ENCODE results near the gene MRPL2.
"Not testable (repeated sequence)": the region's sequence is repeated elsewhere in the genome, so short reads cannot be mapped to it uniquely, and the experiment has no call there.

Gene MRPL2

DNA sequence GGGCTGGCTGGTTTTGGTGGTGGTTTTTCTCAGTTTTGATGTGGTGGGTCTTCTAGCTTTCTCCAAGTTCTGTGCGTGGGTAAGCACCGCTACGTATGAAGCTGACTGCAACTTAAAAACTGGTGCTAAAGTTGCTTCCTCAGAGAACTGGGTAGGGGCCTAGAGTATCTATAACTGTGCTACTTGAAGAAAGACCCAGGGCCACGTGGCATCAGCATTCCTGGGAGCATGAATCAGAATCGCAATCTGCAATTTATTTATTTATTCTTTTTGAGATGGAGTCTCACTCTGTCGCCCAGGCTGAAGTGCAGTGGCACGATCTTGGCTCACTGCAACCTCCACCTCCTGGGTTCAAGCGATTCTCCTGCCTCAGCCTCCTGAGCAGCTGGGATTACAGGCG lies 22.7 kb upstream of the MRPL2 start:
- not testable (repeated sequence) for DNase-seq

DNA sequence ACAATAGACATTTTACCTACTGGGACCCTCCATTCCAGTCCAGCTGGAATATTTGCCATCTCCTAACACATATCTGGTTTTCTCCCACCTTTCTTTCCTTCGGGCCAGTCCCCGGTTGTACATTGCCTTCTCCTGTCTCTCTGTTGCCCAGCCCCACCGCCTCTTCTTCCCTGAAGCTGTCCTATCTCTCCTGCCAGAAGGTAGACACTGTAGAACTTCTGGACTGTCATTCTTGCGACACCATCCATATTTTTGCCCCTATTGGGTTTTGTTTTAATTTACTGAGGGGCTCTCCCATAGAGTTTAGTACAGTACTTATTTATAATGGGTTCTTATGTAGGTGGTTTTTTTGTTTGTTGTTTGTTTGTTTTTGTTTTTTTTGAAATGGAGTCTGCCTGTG lies 21.8 kb upstream of the MRPL2 start:
- no peak for DNase-seq

DNA sequence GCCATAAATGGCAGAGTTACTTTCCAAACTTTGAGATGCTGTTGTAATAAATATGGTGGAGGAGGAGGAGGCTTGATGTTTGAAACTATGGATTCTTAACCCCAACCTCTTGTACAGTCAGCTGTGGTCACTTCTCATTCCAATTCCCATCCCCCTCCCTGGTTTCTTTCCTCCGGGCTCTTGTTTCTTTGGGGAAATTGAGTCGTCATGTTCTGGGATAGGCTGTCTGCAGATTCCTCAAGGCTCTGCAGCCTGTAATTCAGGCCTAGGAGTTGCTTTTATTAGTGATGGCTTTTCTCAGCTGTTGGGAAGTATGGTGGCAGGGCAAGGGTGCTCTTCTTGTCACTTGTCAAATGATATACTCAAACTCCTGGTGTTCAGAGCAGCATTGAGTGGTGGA lies 19.5 kb upstream of the MRPL2 start:
- no peak for DNase-seq

DNA sequence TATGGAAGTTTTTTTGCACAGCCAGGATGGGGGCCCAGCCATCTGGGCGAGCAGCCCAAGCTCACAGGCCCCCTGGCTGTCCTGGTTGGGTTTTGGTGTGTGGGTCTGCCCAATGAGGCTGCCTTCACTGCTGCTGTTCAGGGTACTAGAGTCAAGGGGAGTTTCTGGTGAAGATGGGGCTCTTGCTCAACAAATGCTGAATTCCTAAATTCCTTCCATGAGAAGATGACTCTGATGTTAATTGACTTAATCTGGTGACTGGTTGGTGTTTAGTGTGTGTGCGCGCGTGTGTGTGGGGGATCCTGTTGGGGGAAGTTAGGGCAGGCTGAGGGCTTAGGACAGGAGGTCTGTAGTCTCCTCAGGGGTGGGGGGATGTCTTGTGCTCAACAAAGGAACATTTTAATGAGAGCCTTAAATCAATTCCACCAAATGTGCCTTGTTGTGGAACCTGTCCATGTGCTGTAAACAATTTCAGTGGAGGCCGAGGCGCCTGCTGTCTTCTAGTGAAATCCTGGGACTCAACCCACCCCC lies 18.8 kb upstream of the MRPL2 start:
- DNase-seq, result no peak

DNA sequence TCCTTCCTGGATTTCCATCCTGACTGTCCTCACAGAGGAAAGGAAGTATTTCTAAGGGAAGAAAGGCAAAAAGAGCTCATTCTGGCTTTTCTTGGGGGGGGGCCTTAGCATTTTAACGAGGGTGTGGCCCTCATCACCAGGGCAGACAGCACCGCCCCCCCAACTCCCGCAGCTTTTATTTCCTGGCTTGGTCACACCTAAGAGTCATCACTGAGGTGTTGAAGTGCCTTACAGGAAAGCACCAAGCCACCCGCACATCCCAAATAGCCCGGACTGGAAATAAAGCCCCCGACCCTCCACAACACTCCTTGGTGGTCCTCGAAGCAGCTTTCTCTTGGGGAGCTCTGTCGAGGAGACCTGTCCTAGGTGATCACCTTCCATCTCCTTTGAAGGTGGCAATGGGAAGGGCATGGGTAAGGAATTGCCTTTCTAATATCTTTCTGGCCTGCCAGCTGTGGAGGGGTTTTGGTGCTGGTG lies 18.1 kb upstream of the MRPL2 start:
- no peak for DNase-seq

DNA sequence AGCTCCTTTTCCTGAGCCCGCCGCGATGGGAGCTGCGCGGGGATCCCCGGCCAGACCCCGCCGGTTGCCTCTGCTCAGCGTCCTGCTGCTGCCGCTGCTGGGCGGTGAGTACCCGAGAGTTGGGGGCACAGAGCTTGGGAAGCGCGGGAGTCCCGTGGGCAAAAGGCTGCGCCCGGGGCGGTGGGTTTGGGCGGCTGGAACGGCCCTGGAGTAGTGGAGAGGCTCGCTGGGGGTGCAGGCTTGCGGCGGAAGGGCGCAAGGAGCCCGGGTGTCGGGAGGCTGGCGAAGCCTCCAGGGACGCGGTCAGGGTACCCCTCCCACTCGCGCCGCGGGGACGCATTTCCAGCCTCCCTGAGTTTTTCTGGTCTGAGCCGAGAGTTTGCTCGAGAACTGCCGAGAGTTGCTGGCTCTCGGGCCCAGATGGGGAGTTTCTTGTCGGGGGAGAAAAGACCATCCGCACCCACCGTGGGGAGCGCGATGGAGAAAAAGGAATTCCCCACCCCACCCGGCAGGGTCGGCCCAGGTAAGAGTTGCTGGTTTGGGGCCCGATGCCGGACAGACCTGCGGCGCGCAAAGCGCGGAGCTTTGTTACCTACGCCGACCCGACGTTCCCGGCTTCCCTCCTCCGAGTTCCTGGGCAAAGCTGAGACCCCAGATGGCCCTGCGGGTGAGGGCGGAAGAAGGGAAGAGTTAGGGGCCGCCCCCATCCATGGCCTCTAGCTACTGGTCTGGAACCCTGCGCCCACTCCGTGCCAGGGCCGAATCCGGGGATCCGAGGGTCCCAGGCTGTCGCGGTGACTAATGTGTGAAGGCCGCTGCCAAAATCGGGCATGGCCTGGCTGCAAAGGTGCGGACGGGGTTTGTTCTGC lies 17.5 kb upstream of the MRPL2 start:
- DNase-seq, result no peak

DNA sequence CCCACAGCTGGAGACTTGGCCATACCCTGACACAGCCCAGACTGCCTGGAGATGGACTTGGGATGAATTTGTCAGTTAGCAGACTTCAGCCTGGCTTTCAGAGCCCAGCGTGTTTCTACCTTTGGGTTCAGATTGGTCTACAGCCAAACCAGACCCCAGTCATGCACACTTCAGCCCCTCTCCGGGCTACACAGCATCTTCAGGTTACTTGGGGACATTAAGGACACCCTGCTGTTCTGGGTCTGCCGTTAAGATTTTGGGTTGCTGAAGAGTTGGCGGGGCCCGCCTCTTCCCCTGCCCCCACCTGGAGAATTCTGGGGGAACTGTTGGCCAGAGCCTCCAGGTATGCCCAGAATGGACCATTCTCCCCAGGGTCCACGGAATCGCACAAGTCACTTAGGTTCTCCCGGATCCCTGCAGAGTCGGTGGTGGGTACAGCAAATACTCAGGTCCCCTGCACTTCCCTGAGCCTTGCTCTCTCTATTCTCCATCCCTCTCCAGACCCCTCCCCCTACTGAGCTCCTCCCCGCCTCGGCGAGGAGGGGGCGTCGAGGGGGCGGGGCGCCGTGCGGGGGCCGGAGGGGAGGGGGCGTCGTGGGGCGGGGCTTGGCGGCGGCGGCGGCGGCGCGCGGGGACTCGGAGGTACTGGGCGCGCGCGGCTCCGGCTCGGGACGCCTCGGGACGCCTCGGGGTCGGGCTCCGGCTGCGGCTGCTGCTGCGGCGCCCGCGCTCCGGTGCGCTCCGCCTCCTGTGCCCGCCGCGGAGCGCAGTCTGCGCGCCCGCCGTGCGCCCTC lies 16.6 kb upstream of the MRPL2 start, which contains the start of gene PTK7:
Gene PTK7 (plus strand): TSS at position 645 of the 794 bp plus-strand sequence. CDS start 175 bp downstream, outside the sequence.
- peak; percentile 6 for DNase-seq

DNA sequence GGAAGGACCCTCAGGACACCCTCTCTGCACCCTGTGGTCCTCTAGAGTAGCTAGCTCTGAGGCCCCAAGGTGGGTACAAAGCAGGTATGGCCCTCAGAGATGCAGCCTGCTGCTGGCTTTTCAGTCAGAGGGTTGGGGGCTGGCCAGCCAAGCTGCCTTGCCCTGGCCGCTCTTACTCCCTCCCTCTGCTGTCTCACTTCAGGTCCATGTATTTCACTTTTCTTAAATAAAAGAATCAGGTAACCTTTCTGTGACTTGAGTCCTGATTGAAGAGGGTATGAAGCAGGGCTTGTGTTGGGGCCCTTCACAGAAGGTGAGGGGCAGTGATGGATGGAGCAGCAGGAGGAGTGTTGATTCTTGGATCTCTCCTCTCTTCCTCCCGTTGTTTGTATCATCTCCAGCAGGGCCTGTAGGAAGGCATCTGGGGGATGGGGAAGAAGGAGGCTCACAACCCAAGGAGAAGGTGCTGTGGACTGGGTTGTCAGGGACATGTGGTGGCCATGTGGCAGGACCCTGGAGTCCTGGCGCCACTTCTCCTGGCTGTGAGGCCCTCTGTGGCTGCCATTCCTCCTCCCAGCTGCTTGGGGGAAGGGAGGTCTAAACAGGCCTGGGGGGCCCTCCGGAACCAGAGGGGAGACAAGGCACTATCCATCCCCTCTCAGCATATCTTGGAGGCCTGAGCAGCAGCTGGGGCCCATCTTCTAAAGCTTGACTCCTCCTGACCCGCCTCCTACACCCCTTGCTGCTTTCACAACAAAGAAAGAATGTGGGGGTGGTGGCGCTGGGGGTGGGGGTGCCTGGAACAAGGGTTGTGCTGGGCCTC lies 15.8 kb upstream of the MRPL2 start:
- no peak for DNase-seq

DNA sequence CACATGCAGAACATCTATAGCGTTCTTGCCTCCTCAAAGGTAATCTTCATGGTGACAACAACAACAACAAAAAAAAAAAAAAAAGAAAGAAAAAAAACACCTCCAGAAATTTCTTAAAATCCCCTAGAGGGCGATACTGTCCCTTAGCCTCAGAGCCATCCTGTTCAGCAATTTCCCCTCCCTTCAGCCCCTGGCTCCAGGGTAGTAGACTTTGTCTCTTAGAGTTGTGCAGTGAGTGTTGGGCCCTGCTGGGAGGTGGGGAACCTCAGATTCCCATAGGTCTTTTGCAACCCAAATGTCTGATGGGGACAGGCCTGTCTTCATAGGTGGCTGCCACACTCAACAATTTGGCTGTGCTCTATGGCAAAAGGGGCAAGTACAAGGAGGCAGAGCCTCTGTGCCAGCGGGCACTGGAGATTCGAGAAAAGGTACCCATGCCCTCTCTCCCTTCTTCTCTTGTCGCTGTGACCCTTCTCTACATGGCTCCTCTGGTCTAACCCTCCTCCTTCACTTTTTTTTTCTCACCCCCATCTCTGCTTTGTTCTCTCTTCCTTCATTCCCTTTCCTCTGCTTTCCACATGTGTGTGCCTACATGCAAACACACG lies 10.9 kb upstream of the MRPL2 start:
- DNase-seq, result peak; percentile 46

DNA sequence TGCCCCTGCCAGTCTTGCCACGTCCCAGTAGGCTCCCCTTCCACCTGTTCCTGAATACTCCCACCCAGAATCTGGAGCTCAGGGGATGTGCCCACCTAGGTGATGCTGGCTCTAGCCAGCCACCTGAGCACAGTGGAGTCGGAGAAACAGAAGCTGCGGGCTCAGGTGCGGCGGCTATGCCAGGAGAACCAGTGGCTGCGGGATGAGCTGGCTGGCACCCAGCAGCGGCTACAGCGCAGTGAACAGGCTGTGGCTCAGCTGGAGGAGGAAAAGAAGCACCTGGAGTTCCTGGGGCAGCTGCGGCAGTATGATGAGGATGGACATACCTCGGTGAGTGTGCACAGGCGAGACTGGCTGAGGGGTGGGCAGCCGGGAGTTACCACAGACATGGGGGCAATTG lies 3.6 kb upstream of the MRPL2 start:
- no peak for DNase-seq

DNA sequence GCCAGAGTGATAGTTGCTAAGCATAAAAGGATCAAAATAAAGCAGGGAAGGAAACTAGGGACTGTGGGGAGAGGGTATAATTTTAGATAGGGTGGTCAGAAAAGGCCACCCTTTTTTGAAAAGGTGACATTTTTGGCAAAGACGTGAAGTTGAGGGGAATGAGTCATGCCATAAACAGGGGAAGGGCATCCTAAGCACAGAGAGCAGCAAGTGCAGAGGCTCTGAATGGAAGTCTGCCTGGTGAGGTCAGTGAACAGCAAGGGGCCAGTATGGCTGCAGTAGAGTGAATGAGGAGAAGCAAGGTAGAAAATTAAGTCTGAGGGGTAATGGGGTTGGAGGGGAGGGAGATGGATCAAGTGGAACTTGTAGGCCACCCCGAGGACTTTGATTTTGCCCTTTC lies 2.6 kb upstream of the MRPL2 start:
- DNase-seq, result no peak

DNA sequence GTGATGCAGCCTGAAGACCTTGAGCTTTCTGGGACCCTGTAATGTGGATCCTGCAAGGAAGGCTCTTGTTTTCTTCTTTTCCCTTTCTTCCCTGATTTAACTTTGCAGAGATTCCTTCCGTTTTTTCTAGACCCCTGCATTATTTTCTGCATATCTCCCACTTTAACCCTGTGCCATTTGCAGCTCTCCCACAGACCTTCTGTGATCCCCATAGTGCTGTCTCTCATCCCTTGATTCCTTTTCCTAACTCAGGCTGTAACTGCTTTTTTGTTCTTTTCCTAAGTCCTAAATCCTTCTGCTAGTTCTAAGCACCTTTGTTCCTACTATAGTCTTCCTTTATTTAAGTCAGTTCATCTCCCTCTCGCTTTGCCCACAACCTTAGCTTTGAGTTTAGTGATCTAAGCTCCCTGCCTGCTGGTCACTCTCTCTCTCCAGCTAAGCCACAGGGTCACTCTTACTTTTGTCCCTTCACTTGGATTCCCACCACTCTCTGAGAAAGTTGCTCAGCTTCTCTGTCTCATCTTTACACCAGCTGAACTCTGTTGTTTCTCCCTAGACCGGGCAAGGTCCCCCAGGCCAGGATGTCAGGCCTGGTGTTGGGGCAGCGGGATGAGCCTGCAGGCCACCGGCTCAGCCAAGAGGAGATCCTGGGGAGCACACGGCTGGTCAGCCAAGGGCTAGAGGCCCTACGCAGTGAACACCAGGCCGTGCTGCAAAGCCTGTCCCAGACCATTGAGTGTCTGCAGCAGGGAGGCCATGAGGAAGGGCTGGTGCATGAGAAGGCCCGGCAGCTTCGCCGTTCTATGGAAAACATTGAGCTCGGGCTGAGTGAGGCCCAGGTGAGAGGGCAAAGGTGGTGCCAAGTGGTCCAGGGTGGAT lies 1.8 kb upstream of the MRPL2 start:
- no peak for DNase-seq

DNA sequence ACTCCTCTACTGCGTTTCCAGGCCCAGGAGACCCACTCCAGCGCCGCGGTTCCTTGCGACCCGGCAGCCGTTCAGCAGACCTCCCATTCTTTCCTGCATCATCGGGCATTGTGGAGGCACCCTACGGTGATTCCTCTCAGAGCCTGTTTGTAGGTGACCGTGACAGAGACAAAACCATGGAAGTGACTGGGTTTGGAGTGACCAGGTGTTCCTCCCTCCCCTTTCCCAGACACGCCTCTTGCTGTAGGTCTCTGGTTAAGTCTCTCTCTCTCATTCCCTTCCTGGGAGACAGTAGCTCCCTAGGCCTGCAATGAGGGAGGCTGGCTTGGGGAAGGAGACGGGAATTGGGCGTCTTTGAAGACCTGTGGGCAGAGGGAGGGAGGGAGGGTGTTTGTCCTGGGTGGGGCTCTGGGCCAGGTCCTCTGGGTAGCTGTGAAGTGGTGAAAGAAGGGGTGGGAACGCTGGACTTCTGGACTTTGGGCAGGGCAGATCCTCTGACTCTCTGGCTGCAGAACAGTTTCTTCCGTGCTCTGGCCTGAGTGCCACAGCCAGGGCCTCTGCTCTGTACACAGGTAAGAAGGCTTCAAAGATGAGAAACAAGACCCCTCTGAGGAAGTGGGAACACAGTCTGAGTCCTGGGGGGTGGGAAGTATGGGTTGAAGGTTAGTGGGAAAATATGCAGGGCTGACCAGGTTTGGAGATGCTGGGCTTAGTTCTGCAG lies 960 bp upstream of the MRPL2 start:
- DNase-seq, result no peak

DNA sequence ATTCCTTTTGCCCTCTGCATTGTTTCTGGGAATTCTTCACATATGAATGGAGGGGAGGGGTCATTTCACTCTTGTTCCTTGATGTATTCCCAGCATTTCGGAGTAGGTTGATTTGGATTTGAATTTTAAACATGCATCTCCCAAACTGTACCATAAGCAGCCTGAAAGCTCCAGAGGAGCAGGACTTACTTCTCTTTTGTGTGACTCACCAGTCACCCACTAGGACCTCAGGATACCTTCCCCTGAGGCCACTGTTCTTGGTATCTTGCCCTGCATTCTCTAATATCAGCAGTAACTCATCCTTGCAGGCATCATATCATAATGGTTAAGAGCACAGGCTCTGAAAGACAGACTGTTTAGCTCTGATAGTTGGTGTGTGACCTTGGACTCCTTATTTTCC lies 703 bp downstream of the MRPL2 start:
- no peak for DNase-seq

DNA sequence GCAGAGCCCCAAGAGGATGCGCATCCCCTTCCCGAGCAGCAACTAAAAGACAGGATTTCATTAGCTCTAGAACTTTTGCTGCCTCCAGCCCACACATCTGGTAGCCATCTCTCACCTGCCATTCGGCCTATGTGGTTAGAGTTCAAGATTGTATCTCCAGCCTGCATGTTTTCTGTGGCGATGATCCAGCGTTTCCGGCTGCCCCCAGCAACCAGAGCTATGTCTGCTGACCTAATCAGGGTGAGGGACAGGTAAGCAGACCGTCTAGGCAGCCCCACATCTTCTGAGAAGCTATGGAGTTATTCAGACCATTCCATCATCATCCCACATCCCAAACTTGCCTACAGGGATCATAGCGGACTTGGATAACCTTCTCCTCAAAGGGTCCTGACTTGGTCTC lies 3.3 kb downstream of the MRPL2 start:
- DNase-seq, result no peak

DNA sequence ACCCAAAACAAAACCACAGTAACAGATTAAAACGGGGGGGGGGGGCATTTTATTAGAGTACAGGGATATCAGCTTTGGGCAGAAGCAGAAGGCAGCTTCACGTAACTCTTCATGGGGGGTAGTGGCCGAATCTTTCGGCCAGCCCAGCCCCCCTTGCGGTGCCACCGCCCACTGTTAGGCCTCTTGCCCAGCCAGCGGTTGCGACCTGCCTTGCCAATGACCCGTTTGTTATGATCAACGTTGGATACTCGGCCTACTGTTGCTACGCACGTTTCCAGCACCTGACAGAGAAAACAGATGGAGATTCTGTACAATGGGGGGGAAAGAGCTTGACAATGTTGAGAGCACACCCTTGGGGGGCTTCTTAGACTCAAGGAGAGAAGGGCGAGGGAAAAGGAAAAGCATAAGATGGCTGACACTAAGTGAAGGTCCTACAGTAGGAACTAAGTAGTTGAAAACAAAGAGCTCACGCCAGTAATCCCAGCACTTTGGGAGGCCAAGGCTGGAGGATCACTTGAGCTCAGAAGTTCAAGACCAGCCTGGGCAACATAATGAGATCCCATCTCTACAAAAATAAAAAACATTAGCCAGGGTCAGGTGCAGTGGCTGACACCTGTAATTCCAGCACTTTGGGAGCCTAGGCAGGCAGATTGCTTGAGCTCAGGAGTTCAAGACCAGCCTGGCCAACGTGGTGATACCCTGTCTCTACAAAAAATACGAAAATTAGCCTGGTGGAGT lies 4.9 kb downstream of the MRPL2 start:
- DNase-seq, result no peak

DNA sequence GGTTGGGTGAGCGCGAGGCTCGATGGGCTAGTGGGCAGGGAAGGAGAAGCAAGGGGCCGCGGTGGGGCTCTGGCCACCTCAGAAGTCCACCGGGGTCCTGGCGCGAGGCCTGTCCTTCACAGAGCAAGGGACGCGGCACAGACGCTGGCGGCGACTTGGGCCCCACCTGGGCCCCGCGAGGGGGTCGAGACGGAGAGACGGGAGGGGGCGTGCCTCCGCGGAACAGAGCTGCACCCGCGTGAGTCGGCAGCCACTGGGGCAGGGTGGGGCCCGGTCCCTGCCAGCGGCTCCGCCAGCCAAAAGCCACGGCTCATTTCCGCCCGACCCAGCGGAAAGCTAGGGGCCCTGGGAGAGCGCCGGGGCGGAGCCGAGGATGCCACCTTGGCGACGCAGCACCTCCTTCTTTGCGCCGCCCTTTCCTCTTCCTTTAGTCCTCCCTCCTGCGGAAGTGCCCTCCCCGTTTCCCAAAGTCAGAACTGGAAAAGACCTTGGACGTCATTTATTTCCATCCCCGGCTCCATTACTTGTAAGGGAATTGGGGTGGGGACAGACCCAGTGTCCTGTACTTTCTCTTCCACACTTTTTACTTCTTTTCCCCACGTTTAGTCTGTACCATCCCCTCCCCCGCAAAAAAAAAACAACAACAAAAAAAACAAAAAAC lies 5.6 kb downstream of the MRPL2 start, which contains the start of gene CUL7:
Gene CUL7 (minus strand): TSS at position 307 of the 661 bp plus-strand sequence. CDS start 1,063 bp downstream, outside the sequence.
- peak; percentile 91 for DNase-seq

DNA sequence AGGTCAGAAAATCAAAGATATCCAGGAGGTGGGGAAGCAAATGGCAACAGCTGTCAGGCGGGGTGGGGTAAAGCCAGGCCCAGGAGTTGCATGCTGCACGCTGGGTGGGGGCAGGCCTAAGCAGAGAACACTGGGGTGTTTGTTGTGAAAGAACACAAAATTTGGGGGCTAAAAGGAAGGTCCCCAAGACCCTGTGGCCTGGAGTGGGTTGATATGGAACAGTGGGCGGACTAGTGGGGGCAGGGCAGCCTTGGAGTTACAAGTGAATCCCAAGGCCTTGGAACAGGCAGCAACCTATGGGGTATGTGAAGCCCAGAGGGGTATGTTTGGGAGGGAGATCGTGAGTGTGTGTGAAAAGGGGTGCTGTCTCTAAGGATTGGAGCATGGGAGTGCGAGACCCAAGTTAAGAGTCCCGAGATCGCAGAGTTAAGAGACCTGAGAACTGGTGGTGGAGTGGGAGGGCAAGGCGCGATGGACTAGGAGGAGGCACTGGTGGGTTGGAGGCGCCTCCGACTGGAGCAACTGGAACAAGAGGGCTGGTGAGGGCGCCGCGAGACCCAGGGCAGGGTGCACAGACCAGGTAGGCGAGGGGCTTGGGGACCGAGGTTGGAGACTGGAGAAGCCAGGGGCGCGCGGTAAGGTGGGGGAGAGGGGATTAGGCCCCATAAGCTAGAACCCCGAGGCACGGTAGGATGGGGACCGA lies 6.2 kb downstream of the MRPL2 start:
- peak; percentile 10 for DNase-seq

All from CD4-positive, alpha-beta T cell treated with Interleukin-21 for 1 hour (primary cell).